Activated effector memory CD4-positive, alpha-beta T cell treated with anti-CD3 and anti-CD28 coated beads, Interleukin-2, amount 50 U/mL, for 16 hours (primary cell): Measurements from ENCODE around the gene ZKSCAN4.

Experiments used
- DNase-seq: peaks from one replicate; pipeline ENCODE4 v3.0.0-alpha.2; 2020

Gene ZKSCAN4

DNA sequence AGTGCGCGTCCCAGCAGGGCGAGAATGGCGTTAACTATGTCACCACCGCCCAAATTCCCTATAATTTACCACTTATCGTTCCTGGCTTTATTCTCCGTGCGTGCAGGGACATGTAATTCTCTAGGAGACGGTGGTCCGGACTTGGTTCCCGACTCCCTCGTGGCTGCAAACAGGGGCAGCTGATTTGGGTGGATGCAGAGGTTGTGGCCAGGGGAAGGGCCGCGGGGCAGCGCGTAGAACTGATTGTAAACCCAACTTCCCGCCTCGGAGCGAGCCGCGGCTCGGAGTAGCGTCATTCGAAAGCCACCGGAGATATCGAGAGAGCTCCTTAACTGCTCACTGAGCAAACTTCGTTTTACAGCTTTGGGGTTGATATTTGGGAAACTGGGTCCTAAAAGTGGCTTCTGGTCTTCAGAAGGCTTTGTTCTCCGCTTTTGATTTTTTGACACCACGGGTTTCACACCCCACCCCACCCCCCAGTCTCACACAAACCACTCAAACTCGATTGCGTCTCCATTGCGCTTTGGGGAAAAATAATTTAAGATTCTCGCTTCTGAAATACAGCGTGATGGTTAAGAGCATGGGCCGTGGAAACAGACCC, 44.5 kb downstream of the ZKSCAN4 start:
- DNase-seq = peak; percentile 68

GRCh38 chr6:28206928-28207509, 45.0 kb downstream of the ZKSCAN4 start:
- no peak for DNase-seq

GRCh38 chr6:28206527-28206926, 45.5 kb downstream of the ZKSCAN4 start:
- no peak for DNase-seq

DNA sequence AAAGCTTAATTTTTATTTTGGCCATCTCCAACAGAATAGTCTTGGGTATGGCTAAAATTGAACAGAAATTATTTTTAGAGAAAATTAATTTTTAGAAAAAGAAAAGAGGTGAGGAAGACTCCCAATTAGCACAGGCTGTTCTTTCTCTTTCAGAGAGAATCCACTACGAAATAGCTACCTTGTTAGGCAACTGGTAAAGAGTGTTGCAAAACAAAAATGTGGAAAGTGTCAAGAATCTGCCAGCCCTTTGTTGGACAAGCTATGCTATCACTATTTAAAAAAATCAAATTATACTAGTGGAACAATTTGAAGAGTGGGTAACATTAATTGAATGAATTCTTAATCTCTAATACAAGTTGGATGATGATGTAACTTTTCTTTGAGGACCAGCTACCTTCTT, 46.2 kb downstream of the ZKSCAN4 start:
- no peak for DNase-seq

DNA sequence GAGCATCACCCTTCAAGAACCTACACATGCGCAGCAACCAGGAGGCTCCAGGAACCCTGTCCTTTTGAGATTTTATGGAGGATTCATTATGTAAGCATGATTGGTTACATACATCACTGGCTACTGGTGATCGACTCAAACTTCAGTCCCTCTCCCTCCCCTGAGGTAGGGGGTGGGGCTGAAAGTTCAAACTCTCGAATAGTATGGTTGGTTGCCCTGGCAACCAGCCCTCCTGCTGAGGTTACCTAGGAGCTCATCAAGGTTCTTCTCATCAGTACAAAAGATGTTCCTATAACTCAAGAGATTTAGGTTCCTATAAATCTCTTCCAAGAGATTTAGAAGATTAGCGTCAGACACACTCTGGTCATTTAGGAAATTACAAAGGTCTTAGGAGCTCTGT, 48.9 kb downstream of the ZKSCAN4 start:
- DNase-seq = no peak

DNA sequence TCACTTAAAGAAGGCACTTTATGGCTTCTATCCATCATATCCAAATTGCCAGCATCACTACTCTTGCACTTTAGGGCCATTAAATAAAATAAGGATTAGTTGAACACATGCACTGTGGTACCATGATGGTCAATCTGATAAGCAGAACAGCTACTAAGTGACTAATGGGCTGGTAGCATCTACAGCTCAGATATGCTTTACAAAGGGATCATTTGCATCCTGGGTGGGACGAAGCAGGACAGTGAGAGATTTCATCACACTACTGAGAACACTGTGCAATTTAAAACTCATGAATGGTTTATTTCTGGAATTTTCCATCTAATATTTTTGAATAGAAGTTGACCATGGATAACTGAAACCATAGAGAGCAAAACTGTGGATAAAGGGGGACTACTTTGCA, 52.0 kb downstream of the ZKSCAN4 start:
- no peak for DNase-seq
